ENCODE results near the gene ARHGEF16. TPM values are rescaled to one million over a fixed set of nuclear protein-coding genes. Genes with fewer than 3 reads are reported as not detected.

ARHGEF16 gene
- total and polyA plus RNA-seq, 2 experiments from 2014 or later, result 24.8 to 36.2 TPM

DNA sequence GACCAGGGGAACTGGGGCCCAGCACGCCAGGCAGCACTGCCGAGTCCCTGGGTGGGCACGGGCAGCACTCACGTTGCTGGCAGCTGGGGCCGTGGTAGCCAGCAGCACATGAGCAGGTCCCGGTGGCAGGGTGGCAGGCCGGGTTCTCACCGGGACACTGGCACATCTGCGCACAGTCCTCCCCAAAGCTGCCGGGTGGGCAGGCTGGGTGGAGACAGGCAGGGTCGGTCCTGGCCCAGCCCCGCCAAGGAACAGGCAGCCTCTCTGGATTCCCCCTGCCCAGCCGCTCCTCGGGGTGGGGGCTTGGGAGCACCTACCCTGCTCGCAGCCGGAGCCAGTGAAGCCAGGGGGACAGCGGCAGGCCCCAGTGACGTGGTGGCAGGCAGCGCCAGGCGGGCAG is 42.5 kb downstream of the ARHGEF16 start:
- Histone ChIP-seq H3K4me2 (no peak overlapping the region), H3K79me2 (no peaks in the 10 kb centered on the region), H4K20me1 (ENCODE audit: insufficient read depth, poor library complexity, severe bottlenecking) (no peaks in the 10 kb centered on the region), H3K9me2 (replicated peaks; ENCODE audit: insufficient read depth) (no peaks in the 10 kb centered on the region), H3K4me1 (ENCODE audit: insufficient read depth) (no peaks in the 10 kb centered on the region), H3K27ac (no peak overlapping the region), H3K4me3 (no peak overlapping the region), H3K27me3 (no peaks in the 10 kb centered on the region), H2AFZ (no peak overlapping the region), H3K36me3 (replicated peaks; ENCODE audit: insufficient read depth, low read depth) (no peaks in the 10 kb centered on the region), H3K9me3 (ENCODE audit: low read depth) (no peaks in the 10 kb centered on the region)
- no peak for TF ChIP-seq CTCF (IDR thresholded peaks at IDR 0.05; ENCODE audit: poor library complexity)
- TF ChIP-seq EZH2phosphoT487 (IDR thresholded peaks at IDR 0.05; ENCODE audit: low read depth, severe bottlenecking, unreplicated experiment), result no peak
- TF ChIP-seq EZH2 (IDR thresholded peaks at IDR 0.05; ENCODE audit: borderline replicate concordance), result no peak
- no peak for DNase-seq (ENCODE audit: low spot score)
- 96% methylated on average over 20 of the region's 20 CpGs for WGBS (ENCODE audit: low lambda C conversion rate, missing lambda C conversion rate)

- no peaks in the 10 kb centered on the region for H3K27me3 ChIP-seq
- H2AFZ ChIP-seq, result no peak overlapping the region
- no peaks in the 10 kb centered on the region for H4K20me1 ChIP-seq (ENCODE audit: insufficient read depth, poor library complexity, severe bottlenecking)
- H3K79me2 ChIP-seq, result no peaks in the 10 kb centered on the region
- no peaks in the 10 kb centered on the region for H3K9me2 ChIP-seq (replicated peaks; ENCODE audit: insufficient read depth)
- no peak overlapping the region for H3K27ac ChIP-seq
- H3K4me3 ChIP-seq, result no peak overlapping the region
- H3K4me2 ChIP-seq, result no peak overlapping the region
- H3K9me3 ChIP-seq (ENCODE audit: low read depth), result no peaks in the 10 kb centered on the region
- 89% methylated on average over 17 of the region's 19 CpGs for WGBS (ENCODE audit: low lambda C conversion rate, missing lambda C conversion rate)
- no peak for TF ChIP-seq EZH2phosphoT487 (IDR thresholded peaks at IDR 0.05; ENCODE audit: low read depth, severe bottlenecking, unreplicated experiment)
- TF ChIP-seq EZH2 (IDR thresholded peaks at IDR 0.05; ENCODE audit: borderline replicate concordance), result no peak
- TF ChIP-seq CTCF (IDR thresholded peaks at IDR 0.05; ENCODE audit: poor library complexity), result no peak
- no peak for DNase-seq (ENCODE audit: low spot score)
- no peaks in the 10 kb centered on the region for H3K4me1 ChIP-seq (ENCODE audit: insufficient read depth)
- H3K36me3 ChIP-seq (replicated peaks; ENCODE audit: insufficient read depth, low read depth), result no peaks in the 10 kb centered on the region
Measured at GRCh38 chr1:3497521-3497920, 43.1 kb downstream of the ARHGEF16 start.

- Histone ChIP-seq H2AFZ (no peak overlapping the region), H3K9me3 (ENCODE audit: low read depth) (no peaks in the 10 kb centered on the region), H3K4me2 (no peak overlapping the region), H3K4me3 (no peak overlapping the region), H3K36me3 (replicated peaks; ENCODE audit: insufficient read depth, low read depth) (no peaks in the 10 kb centered on the region), H4K20me1 (ENCODE audit: insufficient read depth, poor library complexity, severe bottlenecking) (no peaks in the 10 kb centered on the region), H3K79me2 (no peaks in the 10 kb centered on the region), H3K4me1 (ENCODE audit: insufficient read depth) (no peaks in the 10 kb centered on the region), H3K9me2 (replicated peaks; ENCODE audit: insufficient read depth) (no peaks in the 10 kb centered on the region), H3K27me3 (no peaks in the 10 kb centered on the region), H3K27ac (no peak overlapping the region)
- no peak for DNase-seq (ENCODE audit: low spot score)
- WGBS (ENCODE audit: low lambda C conversion rate, missing lambda C conversion rate), result 92% methylated on average over 16 of the region's 26 CpGs
- no peak for TF ChIP-seq EZH2phosphoT487 (IDR thresholded peaks at IDR 0.05; ENCODE audit: low read depth, severe bottlenecking, unreplicated experiment)
- TF ChIP-seq CTCF (IDR thresholded peaks at IDR 0.05; ENCODE audit: poor library complexity), result no peak
- TF ChIP-seq EZH2 (IDR thresholded peaks at IDR 0.05; ENCODE audit: borderline replicate concordance), result no peak
Measured at GRCh38 chr1:3498246-3498930, 43.9 kb downstream of the ARHGEF16 start.
